Measurements from ENCODE around the gene COL4A4.

The COL4A4 gene

DNA sequence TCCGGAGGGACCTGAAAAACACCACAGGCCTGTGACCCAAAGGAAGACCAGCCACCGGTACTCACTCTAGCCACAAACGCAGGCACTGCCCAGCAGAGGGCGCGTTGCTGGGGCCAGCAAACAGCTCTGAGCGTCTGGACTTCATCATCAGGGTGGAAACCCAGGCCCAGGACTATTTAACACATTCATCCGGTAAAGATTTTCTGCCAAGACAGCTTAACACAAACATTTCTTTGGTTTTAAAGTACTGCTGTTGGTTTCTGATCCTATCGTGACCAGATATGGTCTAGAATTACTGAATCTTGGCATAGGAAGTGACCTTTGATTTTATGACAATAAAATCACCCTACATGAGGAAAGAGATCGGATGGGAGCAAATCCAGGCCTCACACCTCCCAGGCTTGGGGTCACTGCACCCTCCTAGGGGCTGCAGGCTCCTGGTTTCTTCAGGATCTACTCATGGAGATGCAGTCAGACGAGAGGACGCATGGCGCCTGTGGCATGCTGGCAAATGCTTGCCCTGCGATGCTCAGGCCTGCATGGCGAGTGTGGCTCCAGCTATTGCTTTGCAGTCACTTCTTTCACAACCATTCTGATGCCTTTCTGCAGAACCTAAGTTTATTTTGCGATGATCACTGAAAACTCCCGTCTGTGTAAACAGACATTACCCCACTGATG is 130.4 kb downstream of the COL4A4 start:
- peak in 2 of 56 donors; percentile 1 to 25 for DNase-seq

- no peak for DNase-seq
Measured at GRCh38 chr2:227031379-227031778, 132.6 kb downstream of the COL4A4 start.

GRCh38 chr2:227030789-227031188 is 133.2 kb downstream of the COL4A4 start:
- no peak for DNase-seq

DNA sequence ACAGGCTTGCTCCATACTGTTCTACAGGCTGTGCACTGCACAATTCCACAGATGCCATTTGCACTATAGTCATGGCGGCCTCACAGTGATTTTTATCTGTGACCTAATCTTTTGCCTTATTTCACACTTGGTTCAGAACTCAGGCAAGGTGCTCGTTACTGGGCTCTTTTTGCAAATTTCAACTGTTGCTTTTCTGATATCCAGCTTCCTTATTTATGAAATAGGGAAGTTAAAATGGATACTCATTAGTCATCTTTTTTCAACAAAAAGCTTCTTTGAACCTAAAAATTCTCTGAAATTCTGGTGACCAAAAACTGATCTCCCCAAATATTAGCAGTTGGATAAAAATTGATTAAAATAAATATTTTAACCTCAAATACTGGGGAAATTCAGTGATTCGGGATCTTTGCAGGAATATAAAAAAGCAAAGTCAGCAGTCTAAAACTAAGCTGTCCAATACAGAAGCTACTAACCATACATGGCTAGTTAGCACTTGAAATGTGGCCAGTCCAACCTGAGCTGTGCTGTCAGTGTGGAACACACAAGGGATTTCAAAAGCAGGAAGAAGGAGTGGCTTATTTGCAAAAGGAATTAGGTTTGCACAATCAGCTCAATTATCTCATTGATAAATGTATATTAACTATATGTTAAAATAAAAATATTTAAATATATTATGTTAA is 134.4 kb downstream of the COL4A4 start:
- no peak for DNase-seq

DNA sequence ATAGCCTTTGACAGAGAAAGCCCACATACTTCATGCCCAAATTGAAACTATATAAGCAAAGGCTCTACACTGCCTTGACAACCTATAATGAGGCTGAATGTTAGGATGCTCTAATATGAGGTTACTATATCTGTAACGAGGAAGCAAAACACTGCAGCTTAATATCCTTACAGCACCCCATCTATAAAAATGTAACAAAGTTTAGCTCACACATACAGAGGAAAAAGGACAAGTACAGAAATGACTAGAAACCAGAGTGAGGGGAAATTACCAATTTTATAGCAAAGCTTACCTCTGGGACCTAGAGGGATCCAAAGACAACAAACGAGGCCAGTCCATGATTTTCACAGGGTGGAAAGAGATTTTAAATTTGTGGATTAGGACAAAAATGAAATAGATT is 138.5 kb downstream of the COL4A4 start:
- DNase-seq: no peak

DNA sequence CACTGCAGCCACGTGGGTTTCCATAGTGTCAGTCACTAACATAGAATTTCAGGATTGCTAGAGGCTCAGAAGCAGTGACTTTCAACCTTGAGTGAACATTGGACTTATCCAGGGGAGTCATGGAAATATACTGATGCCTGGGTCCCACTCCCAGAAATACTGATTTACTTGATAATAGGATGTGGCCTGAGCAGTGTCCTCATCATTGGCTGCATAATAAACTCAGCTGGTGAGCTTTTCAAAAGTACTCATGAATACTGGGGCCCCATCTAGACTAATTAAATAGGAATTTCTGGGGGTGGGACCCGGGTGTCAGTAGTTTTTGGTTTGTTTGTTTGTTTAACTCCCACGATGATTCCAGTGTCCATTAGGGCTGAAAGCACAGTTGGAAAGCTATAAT is 141.4 kb downstream of the COL4A4 start:
- DNase-seq: no peak

DNA sequence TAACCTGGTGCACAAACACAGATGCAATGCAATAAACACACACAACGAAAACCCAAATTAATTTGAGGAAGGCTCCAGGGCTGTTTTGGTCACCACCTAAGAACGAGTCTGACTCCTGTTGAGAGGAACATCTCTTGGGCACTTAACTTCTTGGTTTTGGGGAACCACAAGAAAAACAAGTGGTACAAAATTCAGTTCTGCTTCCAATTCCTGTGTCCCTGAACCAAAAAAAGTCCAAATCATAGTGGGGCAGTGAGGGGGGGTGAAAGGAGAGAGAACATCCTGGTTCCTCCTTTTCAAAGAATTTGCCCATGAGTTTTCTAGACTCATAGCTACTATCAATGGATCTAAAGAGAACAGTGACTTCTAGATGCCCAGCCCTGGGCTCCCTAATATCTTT is 143.6 kb downstream of the COL4A4 start:
- DNase-seq: no peak

- DNase-seq: no peak
Measured at GRCh38 chr2:227016894-227017293, 147.1 kb downstream of the COL4A4 start.

- no peak for DNase-seq
Measured at GRCh38 chr2:227013881-227014280, 150.1 kb downstream of the COL4A4 start.

DNA sequence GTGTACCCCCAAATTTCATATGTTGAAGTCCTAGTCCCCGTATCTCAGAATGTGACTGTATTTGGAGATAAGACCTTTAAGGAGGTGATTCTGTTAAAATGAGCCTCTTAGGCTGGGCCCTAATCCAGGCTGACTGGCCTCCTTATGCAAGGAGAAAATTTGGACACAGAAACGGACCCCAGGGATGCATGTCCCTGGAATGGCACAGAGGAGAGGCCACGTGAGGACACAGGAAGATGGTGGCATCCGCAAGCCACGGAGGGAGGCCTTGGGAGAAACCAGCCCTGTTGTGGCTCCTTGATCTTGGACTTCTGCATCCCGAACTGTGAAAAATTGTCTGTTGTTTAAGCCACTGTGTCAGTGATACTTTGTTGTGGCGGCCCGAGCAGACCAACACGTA is 150.7 kb downstream of the COL4A4 start:
- no peak for DNase-seq

GRCh38 chr2:227010433-227010832 is 153.6 kb downstream of the COL4A4 start:
- no peak for DNase-seq

GRCh38 chr2:227007940-227008339 is 156.1 kb downstream of the COL4A4 start:
- no peak for DNase-seq

GRCh38 chr2:227007148-227007547 is 156.9 kb downstream of the COL4A4 start:
- DNase-seq: no peak

GRCh38 chr2:227006189-227006897 is 157.7 kb downstream of the COL4A4 start:
- DNase-seq: peak in 8 of 56 donors; percentile 7 to 39 (median 16)

GRCh38 chr2:227004482-227004881 is 159.5 kb downstream of the COL4A4 start:
- no peak for DNase-seq

GRCh38 chr2:227000123-227000522 is 163.9 kb downstream of the COL4A4 start:
- DNase-seq: no peak

- no peak for DNase-seq
Measured at GRCh38 chr2:226999661-227000060, 164.3 kb downstream of the COL4A4 start.

DNA sequence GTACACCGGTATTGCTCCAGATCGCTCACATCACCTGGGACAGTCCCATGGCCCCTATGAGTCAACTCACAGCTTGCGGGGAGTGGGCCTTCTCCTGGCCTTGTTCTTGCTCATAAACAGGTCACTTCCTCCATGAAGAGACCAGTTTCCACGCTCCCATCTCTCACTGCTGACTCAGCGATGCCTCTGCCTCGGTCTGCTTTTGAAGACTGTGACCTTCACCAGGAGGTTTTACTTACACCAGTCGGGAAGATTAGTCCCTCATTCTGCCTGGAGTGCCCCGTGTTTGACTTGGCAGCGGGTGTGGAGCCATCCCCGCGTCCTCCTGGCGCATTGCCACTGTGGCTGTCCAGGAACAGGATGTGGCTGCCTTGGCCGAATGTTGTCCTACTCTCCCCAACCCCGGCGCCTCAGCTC is 168.4 kb downstream of the COL4A4 start:
- DNase-seq: peak in 6 of 56 donors; percentile 5 to 40 (median 10)

- peak in 1 of 56 donors; percentile 18 for DNase-seq
Measured at GRCh38 chr2:226994775-226995174, 169.2 kb downstream of the COL4A4 start.

- DNase-seq: no peak
Measured at GRCh38 chr2:226993171-226993570, 170.8 kb downstream of the COL4A4 start.

GRCh38 chr2:226991663-226992062 is 172.3 kb downstream of the COL4A4 start:
- no peak for DNase-seq

DNA sequence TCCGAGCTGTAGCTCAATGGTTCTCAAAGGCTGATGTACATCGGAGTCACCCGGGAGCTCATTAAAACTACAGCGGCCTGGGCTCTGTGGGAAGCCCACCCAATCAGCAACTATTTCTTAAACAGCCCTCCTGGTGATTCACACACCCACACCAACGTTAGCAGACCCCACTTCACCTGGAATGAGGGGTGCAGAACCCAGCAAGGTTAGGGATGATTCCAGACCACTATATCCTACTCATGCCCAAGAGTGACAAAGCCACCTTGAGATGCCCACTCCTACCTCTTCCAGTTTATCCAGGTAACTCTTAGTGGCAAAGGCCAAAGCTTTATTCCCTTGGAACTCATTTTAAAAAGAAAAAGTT is 178.4 kb downstream of the COL4A4 start:
- DNase-seq: no peak
